Osteoblast (primary cell): ENCODE data around the gene CTU2. TPM values are rescaled to one million over a fixed set of nuclear protein-coding genes. Genes with fewer than 3 reads are reported as not detected.
A peak's percentile ranks its signal among the peaks of the same experiment; 100 is the strongest.

ENCODE experiments used
- DNase-seq: peaks from one replicate; pipeline ENCODE4 v3.0.0; 2011; ENCODE audit warnings: low spot score, mixed read lengths; ENCODE audit not compliant: insufficient read length; ENCODE audit errors: missing footprints
- H2AFZ ChIP-seq: 2 replicates; pipeline ENCODE4 v1.6.0; 2011; ENCODE audit warnings: mild to moderate bottlenecking, low read length
- H3K27ac ChIP-seq: 2 replicates; pipeline ENCODE4 v1.5.1; 2011; ENCODE audit warnings: mild to moderate bottlenecking, low read depth, low read length, moderate library complexity
- H3K27me3 ChIP-seq: 2 replicates; pipeline ENCODE4 v1.6.0; 2012; ENCODE audit warnings: mild to moderate bottlenecking, control low read depth, inconsistent platforms, low read length, moderate library complexity; ENCODE audit not compliant: insufficient read depth
- H3K36me3 ChIP-seq: 2 replicates; pipeline ENCODE4 v1.5.1; 2011; ENCODE audit warnings: mild to moderate bottlenecking, low read length, control low read depth, moderate library complexity; ENCODE audit not compliant: insufficient read depth
- H3K4me1 ChIP-seq: 2 replicates; pipeline ENCODE4 v1.5.1; 2011; ENCODE audit warnings: mild to moderate bottlenecking, low read length, control low read depth, moderate library complexity; ENCODE audit not compliant: insufficient read depth
- H3K4me2 ChIP-seq: 2 replicates; pipeline ENCODE4 v1.6.0; 2011; ENCODE audit warnings: mild to moderate bottlenecking, low read length; ENCODE audit not compliant: insufficient read depth
- H3K4me3 ChIP-seq: fragments of 200-600 bp; sonication (generic); 3 replicates; pipeline ENCODE4 v1.5.1; 2012; ENCODE audit warnings: mild to moderate bottlenecking, low read length, inconsistent platforms; ENCODE audit not compliant: insufficient read depth
- H3K79me2 ChIP-seq: 2 replicates; pipeline ENCODE4 v1.6.0; 2012; ENCODE audit warnings: mild to moderate bottlenecking, low read length, control low read depth, inconsistent platforms; ENCODE audit not compliant: insufficient read depth
- H3K9me3 ChIP-seq: 2 replicates; pipeline ENCODE4 v1.5.1; 2011; ENCODE audit warnings: low read depth, low read length, control low read depth
- H4K20me1 ChIP-seq: 2 replicates; pipeline ENCODE4 v1.6.0; 2012; ENCODE audit warnings: mild to moderate bottlenecking, low read length, control low read depth; ENCODE audit not compliant: insufficient read depth
- CTCF ChIP-seq: IDR thresholded peaks from 2 replicates; pipeline ENCODE4 v1.5.1; 2011; ENCODE audit warnings: mild to moderate bottlenecking, low read depth, low read length, moderate library complexity; ENCODE audit errors: extremely low read depth
- total RNA-seq: library from RNA; depleted of rRNA; stranded (reverse); fragments of >200 nt; gene quantifications from 2 replicates; pipeline ENCODE4 v1.2.3, GENCODE V29; 2012

CTU2 gene
- total RNA-seq, 1 donor = 14.8 TPM

- no peak overlapping the region for H3K27ac ChIP-seq
- H3K4me1 ChIP-seq = peaks cover 24% of the 10 kb centered on the region
- no peak overlapping the region for H2AFZ ChIP-seq
- no peak for TF ChIP-seq CTCF
- peaks cover 9% of the 10 kb centered on the region for H3K36me3 ChIP-seq
- DNase-seq = no peak
- peaks cover 74% of the 10 kb centered on the region for H4K20me1 ChIP-seq
- H3K4me3 ChIP-seq = no peak overlapping the region
- H3K79me2 ChIP-seq = peaks cover 96% of the 10 kb centered on the region
- H3K4me2 ChIP-seq = no peak overlapping the region
- no peaks in the 10 kb centered on the region for H3K9me3 ChIP-seq
- no peaks in the 10 kb centered on the region for H3K27me3 ChIP-seq
Observed at GRCh38 chr16:88759976-88760350, 53.7 kb downstream of the CTU2 start.

GRCh38 chr16:88760424-88761142, 54.3 kb downstream of the CTU2 start:
- Histone ChIP-seq H3K9me3 (no peaks in the 10 kb centered on the region), H3K79me2 (peaks cover 96% of the 10 kb centered on the region), H3K4me2 (no peak overlapping the region), H3K4me1 (peaks cover 22% of the 10 kb centered on the region), H3K36me3 (peaks cover 9% of the 10 kb centered on the region), H3K27ac (no peak overlapping the region), H4K20me1 (peaks cover 73% of the 10 kb centered on the region), H3K27me3 (no peaks in the 10 kb centered on the region), H3K4me3 (no peak overlapping the region), H2AFZ (no peak overlapping the region)
- TF ChIP-seq CTCF = no peak
- DNase-seq = peak; percentile 86

- Histone ChIP-seq H4K20me1 (peaks cover 70% of the 10 kb centered on the region), H3K4me1 (peaks cover 18% of the 10 kb centered on the region)
Observed at GRCh38 chr16:88761143-88761534, 54.8 kb downstream of the CTU2 start.

More at GRCh38 chr16:88761143-88761534, 54.8 kb downstream of the CTU2 start:
- Histone ChIP-seq H3K9me3 (no peaks in the 10 kb centered on the region), H3K79me2 (peaks cover 96% of the 10 kb centered on the region), H3K4me2 (no peak overlapping the region), H3K27me3 (no peaks in the 10 kb centered on the region), H3K4me3 (no peak overlapping the region), H3K36me3 (peaks cover 9% of the 10 kb centered on the region), H3K27ac (no peak overlapping the region), H2AFZ (no peak overlapping the region)
- no peak for DNase-seq
- TF ChIP-seq CTCF = no peak
